ENCODE results near the gene OR2A42. TPM values are rescaled to one million over a fixed set of nuclear protein-coding genes. Genes with fewer than 3 reads are reported as not detected.
"Not testable (repeated sequence)": the region's sequence is repeated elsewhere in the genome, so short reads cannot be mapped to it uniquely, and the experiment has no call there.

Gene OR2A42
- polyA plus RNA-seq, 2 of the 4 experiments (the other 2 are of a cell fraction), result not detected

GRCh38 chr7:144256112-144256511 is 16.7 kb upstream of the OR2A42 start:
- peak in 1 of 2 experiments; percentile 7 for DNase-seq (ENCODE audit: low read depth in 1 of 2, low spot score in 1 of 2)
- ATAC-seq, result no peak; a peak in 1 of 6 replicates
- H3K27ac ChIP-seq, result no peak overlapping the region
- H3K4me3 ChIP-seq, result no peak overlapping the region
- no peak for FAIRE-seq
- ChIA-PET POLR2A (no interaction called here), CTCF (interaction anchor here (1.4 kb wide), 1 partner anchor 135 kb away, joined by 4 read pairs; no protein-coding TSS in a partner anchor)
- WGBS (ENCODE audit: missing lambda C conversion rate), result 34% methylated on average over 3 of the region's 3 CpGs
- H3K4me1 ChIP-seq, result no peaks in the 10 kb centered on the region
- no peak overlapping the region for H3K4me2 ChIP-seq
- H3K9me3 ChIP-seq, result no peaks in the 10 kb centered on the region
- no peak for TF ChIP-seq SMC3 (IDR thresholded peaks at IDR 0.05)
- TF ChIP-seq CTCF (IDR thresholded peaks at IDR 0.05), result no peak
- TF ChIP-seq, protein P1, sequence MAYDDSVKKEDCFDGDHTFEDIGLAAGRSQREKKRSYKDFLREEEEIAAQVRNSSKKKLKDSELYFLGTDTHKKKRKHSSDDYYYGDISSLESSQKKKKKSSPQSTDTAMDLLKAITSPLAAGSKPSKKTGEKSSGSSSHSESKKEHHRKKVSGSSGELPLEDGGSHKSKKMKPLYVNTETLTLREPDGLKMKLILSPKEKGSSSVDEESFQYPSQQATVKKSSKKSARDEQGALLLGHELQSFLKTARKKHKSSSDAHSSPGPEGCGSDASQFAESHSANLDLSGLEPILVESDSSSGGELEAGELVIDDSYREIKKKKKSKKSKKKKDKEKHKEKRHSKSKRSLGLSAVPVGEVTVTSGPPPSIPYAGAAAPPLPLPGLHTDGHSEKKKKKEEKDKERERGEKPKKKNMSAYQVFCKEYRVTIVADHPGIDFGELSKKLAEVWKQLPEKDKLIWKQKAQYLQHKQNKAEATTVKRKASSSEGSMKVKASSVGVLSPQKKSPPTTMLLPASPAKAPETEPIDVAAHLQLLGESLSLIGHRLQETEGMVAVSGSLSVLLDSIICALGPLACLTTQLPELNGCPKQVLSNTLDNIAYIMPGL (CRISPR knock-in tag; IDR thresholded peaks at IDR 0.05; ENCODE audit: borderline replicate concordance), result no peak
- TF ChIP-seq, protein P2, sequence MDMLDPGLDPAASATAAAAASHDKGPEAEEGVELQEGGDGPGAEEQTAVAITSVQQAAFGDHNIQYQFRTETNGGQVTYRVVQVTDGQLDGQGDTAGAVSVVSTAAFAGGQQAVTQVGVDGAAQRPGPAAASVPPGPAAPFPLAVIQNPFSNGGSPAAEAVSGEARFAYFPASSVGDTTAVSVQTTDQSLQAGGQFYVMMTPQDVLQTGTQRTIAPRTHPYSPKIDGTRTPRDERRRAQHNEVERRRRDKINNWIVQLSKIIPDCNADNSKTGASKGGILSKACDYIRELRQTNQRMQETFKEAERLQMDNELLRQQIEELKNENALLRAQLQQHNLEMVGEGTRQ (IDR thresholded peaks at IDR 0.05), result no peak
- no peak for TF ChIP-seq HEYL (CRISPR knock-in tag; IDR thresholded peaks at IDR 0.05)
- TF ChIP-seq TFCP2L1 (CRISPR knock-in tag; IDR thresholded peaks at IDR 0.05), result no peak
- TF ChIP-seq ATOH8 (CRISPR knock-in tag; IDR thresholded peaks at IDR 0.05; ENCODE audit: low read depth), result no peak
- no peak for TF ChIP-seq ZNF302 (CRISPR knock-in tag; IDR thresholded peaks at IDR 0.05)
- TF ChIP-seq MAZ (IDR thresholded peaks at IDR 0.05; ENCODE audit: borderline replicate concordance, low read depth, low read length), result no peak
- TF ChIP-seq FOXS1 (CRISPR knock-in tag; IDR thresholded peaks at IDR 0.05), result no peak
- TF ChIP-seq NR3C1 (IDR thresholded peaks at IDR 0.05), result no peak
- TF ChIP-seq, protein P3, sequence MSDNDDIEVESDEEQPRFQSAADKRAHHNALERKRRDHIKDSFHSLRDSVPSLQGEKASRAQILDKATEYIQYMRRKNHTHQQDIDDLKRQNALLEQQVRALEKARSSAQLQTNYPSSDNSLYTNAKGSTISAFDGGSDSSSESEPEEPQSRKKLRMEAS (IDR thresholded peaks at IDR 0.05), result no peak
- TF ChIP-seq BHLHE40 (IDR thresholded peaks at IDR 0.05; ENCODE audit: low read depth, low read length), result no peak
- no peak for TF ChIP-seq KDM1A (IDR thresholded peaks at IDR 0.05; ENCODE audit: low read depth)

DNA sequence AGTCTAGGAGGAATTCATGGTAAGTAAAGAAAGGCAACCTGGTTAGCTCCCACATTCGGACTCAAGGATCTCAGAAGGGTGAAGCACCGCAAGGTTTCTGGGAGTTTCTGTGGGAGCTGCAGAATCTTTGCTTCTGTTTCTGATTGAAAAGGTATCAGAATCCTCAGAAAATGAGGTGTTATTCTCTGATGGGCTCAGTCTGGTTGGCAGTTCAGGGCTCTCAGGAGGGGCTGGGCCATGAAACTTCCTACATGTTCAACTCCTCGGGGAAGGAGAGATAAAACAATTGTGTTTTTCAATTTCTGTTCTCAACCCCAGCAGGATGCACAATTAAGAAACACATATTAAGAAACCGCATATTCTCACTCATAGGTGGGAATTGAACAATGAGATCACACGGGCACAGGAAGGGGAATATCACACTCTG is 16.1 kb upstream of the OR2A42 start:
- POLR2A ChIA-PET, result no interaction called here
- Histone ChIP-seq H3K4me1 (no peaks in the 10 kb centered on the region), H3K27ac (no peak overlapping the region), H3K4me2 (no peak overlapping the region), H3K4me3 (no peak overlapping the region), H3K9me3 (no peaks in the 10 kb centered on the region)
- CTCF ChIA-PET, result interaction anchor here (1.4 kb wide), 1 partner anchor 136 kb away, joined by 4 read pairs; no protein-coding TSS in a partner anchor
- DNase-seq (ENCODE audit: low read depth in 1 of 2, low spot score in 1 of 2) (no peak), ATAC-seq (no peak), FAIRE-seq (no peak)
- 48% methylated on average over 5 of the region's 5 CpGs for WGBS (ENCODE audit: missing lambda C conversion rate)
- TF ChIP-seq RARB (CRISPR knock-in tag; IDR thresholded peaks at IDR 0.05) (no peak), CTCF (IDR thresholded peaks at IDR 0.05) (no peak), PHF8 (IDR thresholded peaks at IDR 0.05; ENCODE audit: borderline replicate concordance, low read depth) (no peak), NPAS2 (CRISPR knock-in tag; IDR thresholded peaks at IDR 0.05; ENCODE audit: borderline replicate concordance) (no peak), RCOR1 (IDR thresholded peaks at IDR 0.05; ENCODE audit: low read depth, low read length) (no peak), NR3C1 (IDR thresholded peaks at IDR 0.05) (no peak), ZSCAN20 (CRISPR knock-in tag; IDR thresholded peaks at IDR 0.05) (no peak)
- TF ChIP-seq, protein P4, sequence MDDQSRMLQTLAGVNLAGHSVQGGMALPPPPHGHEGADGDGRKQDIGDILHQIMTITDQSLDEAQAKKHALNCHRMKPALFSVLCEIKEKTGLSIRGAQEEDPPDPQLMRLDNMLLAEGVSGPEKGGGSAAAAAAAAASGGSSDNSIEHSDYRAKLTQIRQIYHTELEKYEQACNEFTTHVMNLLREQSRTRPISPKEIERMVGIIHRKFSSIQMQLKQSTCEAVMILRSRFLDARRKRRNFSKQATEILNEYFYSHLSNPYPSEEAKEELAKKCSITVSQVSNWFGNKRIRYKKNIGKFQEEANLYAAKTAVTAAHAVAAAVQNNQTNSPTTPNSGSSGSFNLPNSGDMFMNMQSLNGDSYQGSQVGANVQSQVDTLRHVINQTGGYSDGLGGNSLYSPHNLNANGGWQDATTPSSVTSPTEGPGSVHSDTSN (IDR thresholded peaks at IDR 0.05), result no peak

- H3K4me1 ChIP-seq; H3K4me2 ChIP-seq; H3K4me3 ChIP-seq; DNase-seq (ENCODE audit: low read depth in 1 of 2, low spot score in 1 of 2); POLR2A ChIA-PET; H3K9me3 ChIP-seq; ATAC-seq; CTCF ChIA-PET; H3K27ac ChIP-seq: not testable (repeated sequence)
- no CpG with 5 or more reads among the region's 4 CpGs for WGBS (ENCODE audit: missing lambda C conversion rate)
- FAIRE-seq, result peak; percentile 56
Observed at GRCh38 chr7:144252307-144252706, 12.9 kb upstream of the OR2A42 start.

DNA sequence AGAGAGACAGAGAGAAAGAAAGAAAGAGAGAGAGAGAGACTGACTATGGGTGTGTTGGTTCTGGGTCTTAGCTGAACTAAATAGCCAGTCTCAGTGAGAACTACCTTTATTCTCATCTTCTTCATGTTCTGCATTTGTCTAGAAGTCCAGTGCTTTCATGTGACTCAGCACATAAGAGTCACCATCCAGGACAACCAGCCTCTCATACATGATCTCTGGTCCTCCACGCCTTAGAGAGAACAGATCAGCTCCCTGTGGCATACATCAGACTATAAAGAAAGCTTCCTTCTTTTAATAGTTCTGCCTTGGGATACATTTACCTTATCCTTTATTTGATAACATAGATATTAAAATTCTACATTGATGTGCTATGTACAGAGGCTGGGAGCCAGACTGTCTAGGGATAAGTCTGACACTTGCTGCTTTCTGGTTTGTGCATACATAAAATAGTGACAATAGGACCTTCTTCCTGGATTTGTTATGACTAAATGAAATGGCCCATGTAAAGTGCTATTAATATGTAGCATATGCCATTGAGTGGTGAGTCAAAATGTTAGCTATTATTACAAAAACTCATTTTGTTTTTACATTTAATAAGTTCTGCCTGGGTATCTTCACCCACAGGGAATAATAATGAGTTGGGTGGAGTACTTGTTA is 8.4 kb upstream of the OR2A42 start:
- H3K4me2 ChIP-seq; H3K4me3 ChIP-seq; H3K9me3 ChIP-seq; POLR2A ChIA-PET; H3K27ac ChIP-seq; FAIRE-seq; CTCF ChIA-PET; H3K4me1 ChIP-seq; DNase-seq (ENCODE audit: low read depth in 1 of 2, low spot score in 1 of 2): not testable (repeated sequence)
- ATAC-seq, result 0 out of 6 replicates have a peak, but pooled peaks of 1 of the 2 experiments have one; percentile 26
- WGBS (ENCODE audit: missing lambda C conversion rate), result no CpG with 5 or more reads among the region's 1 CpG
